GM19193 (cell line): ENCODE data around the gene GSTO2.

ENCODE experiments used
- POLR2A ChIP-seq: IDR thresholded peaks from 4 replicates; pipeline ENCODE4 v1.6.1; 2011; ENCODE audit not compliant: insufficient read depth, insufficient read length; ENCODE audit errors: extremely low read depth

GSTO2 gene

GRCh38 chr10:104309980-104310978, 41.3 kb downstream of the GSTO2 start:
- no peak for TF ChIP-seq POLR2A

GRCh38 chr10:104311184-104311720, 42.3 kb downstream of the GSTO2 start:
- no peak for TF ChIP-seq POLR2A

GRCh38 chr10:104314591-104315485, 45.9 kb downstream of the GSTO2 start:
- TF ChIP-seq POLR2A = no peak

GRCh38 chr10:104315486-104315921, 46.5 kb downstream of the GSTO2 start:
- TF ChIP-seq POLR2A = no peak

GRCh38 chr10:104316321-104317099, 47.5 kb downstream of the GSTO2 start:
- TF ChIP-seq POLR2A = no peak

GRCh38 chr10:104317269-104317710, 48.3 kb downstream of the GSTO2 start:
- no peak for TF ChIP-seq POLR2A

GRCh38 chr10:104317726-104318299, 48.8 kb downstream of the GSTO2 start:
- TF ChIP-seq POLR2A = no peak

GRCh38 chr10:104318326-104318725, 49.3 kb downstream of the GSTO2 start:
- TF ChIP-seq POLR2A = no peak

- TF ChIP-seq POLR2A = no peak
Measured at GRCh38 chr10:104318810-104319741, 50.1 kb downstream of the GSTO2 start.

GRCh38 chr10:104321226-104321625, 52.2 kb downstream of the GSTO2 start:
- no peak for TF ChIP-seq POLR2A

GRCh38 chr10:104321725-104322415, 52.9 kb downstream of the GSTO2 start:
- no peak for TF ChIP-seq POLR2A

GRCh38 chr10:104322416-104322782, 53.4 kb downstream of the GSTO2 start:
- TF ChIP-seq POLR2A = no peak

- no peak for TF ChIP-seq POLR2A
Measured at GRCh38 chr10:104323085-104323484, 54.1 kb downstream of the GSTO2 start.

- TF ChIP-seq POLR2A = no peak
Measured at GRCh38 chr10:104323760-104324201, 54.8 kb downstream of the GSTO2 start.
